Neural cell (in vitro differentiated cells): ENCODE results near the gene SLC28A1. TPM values are rescaled to one million over a fixed set of nuclear protein-coding genes. Genes with fewer than 3 reads are reported as not detected.

Experiments
- H2AFZ ChIP-seq: fragments of 200-600, 300-800 bp; sonication (generic), shearing (Covaris generic); 2 replicates; pipeline ENCODE4 v1.6.0; 2014; ENCODE audit warnings: low read depth, mild to moderate bottlenecking, antibody characterized with exemption, low read length, moderate library complexity
- H3F3A ChIP-seq: fragments of 200-600 bp; shearing (Covaris generic); 2 replicates; pipeline ENCODE4 v1.6.1; 2016; ENCODE audit warnings: mild to moderate bottlenecking, moderate library complexity, mixed read lengths, antibody characterized with exemption, low read length; ENCODE audit not compliant: insufficient read depth, poor library complexity, severe bottlenecking
- H3K27ac ChIP-seq: fragments of 200-600, 300-800 bp; sonication (generic), shearing (Covaris generic); 2 replicates; pipeline ENCODE4 v1.5.1; 2014; ENCODE audit warnings: mild to moderate bottlenecking, low read length, moderate library complexity
- H3K27me3 ChIP-seq: fragments of 300-800, 200-600 bp; sonication (generic), shearing (Covaris generic); 2 replicates; pipeline ENCODE4 v1.6.0; 2014; ENCODE audit warnings: mild to moderate bottlenecking, low read depth, low read length, moderate library complexity; ENCODE audit not compliant: insufficient read depth
- H3K36me3 ChIP-seq: fragments of 300-800, 200-600 bp; sonication (generic), shearing (Covaris generic); 2 replicates; pipeline ENCODE4 v1.5.1; 2014; ENCODE audit warnings: mild to moderate bottlenecking, antibody characterized with exemption, low read length, moderate library complexity; ENCODE audit not compliant: insufficient read depth
- H3K4me2 ChIP-seq: fragments of 300-800, 200-600 bp; sonication (generic), shearing (Covaris generic); 2 replicates; pipeline ENCODE4 v1.6.0; 2014; ENCODE audit warnings: mild to moderate bottlenecking, low read length
- H3K4me3 ChIP-seq: fragments of 300-800, 200-600 bp; sonication (generic), shearing (Covaris generic); 2 replicates; pipeline ENCODE4 v1.5.1; 2014; ENCODE audit warnings: mild to moderate bottlenecking, low read length, moderate library complexity
- H3K79me2 ChIP-seq: fragments of 200-600 bp; shearing (Covaris generic); replicated peaks from 2 replicates; pipeline ENCODE4 v1.6.0; 2014; ENCODE audit warnings: mild to moderate bottlenecking, low read length, moderate library complexity; ENCODE audit not compliant: insufficient read depth
- H3K9ac ChIP-seq: fragments of 300-800, 200-600 bp; sonication (generic), shearing (Covaris generic); 2 replicates; pipeline ENCODE4 v1.6.1; 2016; ENCODE audit warnings: mild to moderate bottlenecking, low read length, mixed read lengths
- H3K9me2 ChIP-seq: fragments of 200-600 bp; shearing (Covaris generic); 2 replicates; pipeline ENCODE4 v1.6.1; 2016; ENCODE audit warnings: mild to moderate bottlenecking, low read length, mixed read lengths; ENCODE audit not compliant: insufficient read depth
- H3K9me3 ChIP-seq: fragments of 200-600, 300-800 bp; sonication (generic), shearing (Covaris generic); 2 replicates; pipeline ENCODE4 v1.6.1; 2016; ENCODE audit warnings: mild to moderate bottlenecking, mixed run types, low read length, moderate library complexity, mixed read lengths
- H4K20me1 ChIP-seq: fragments of 200-600 bp; shearing (Covaris generic); 2 replicates; pipeline ENCODE4 v1.6.1; 2016; ENCODE audit warnings: mild to moderate bottlenecking, mixed run types; ENCODE audit not compliant: insufficient read depth
- CTCF ChIP-seq: fragments of 450-650 bp; IDR thresholded peaks from 2 replicates; pipeline ENCODE4 v1.5.1; 2014; ENCODE audit warnings: antibody characterized with exemption, mild to moderate bottlenecking, moderate library complexity; ENCODE audit not compliant: poor library complexity, severe bottlenecking
- EP300 ChIP-seq: fragments of 450-650 bp; conservative IDR thresholded peaks from 2 replicates; pipeline ENCODE4 v1.6.1; 2014; ENCODE audit warnings: antibody characterized with exemption, mild to moderate bottlenecking, moderate library complexity; ENCODE audit not compliant: poor library complexity, severe bottlenecking
- EZH2 ChIP-seq: fragments of 200-600, 300-800 bp; shearing (Covaris generic), sonication (generic); IDR thresholded peaks from 2 replicates; pipeline ENCODE4 v1.6.1; 2014; ENCODE audit warnings: antibody characterized with exemption, low read length, borderline replicate concordance, mild to moderate bottlenecking; ENCODE audit not compliant: insufficient read depth, poor library complexity, severe bottlenecking
- POLR2AphosphoS5 ChIP-seq: IDR thresholded peaks from 2 replicates; pipeline ENCODE4 v1.6.1; 2012
- RAD21 ChIP-seq: fragments of 450-650 bp; conservative IDR thresholded peaks from 2 replicates; pipeline ENCODE4 v1.6.1; 2014; ENCODE audit warnings: antibody characterized with exemption, mild to moderate bottlenecking, moderate library complexity
- REST ChIP-seq: IDR thresholded peaks from 2 replicates; pipeline ENCODE4 v1.6.1; 2012; ENCODE audit warnings: borderline replicate concordance
- SMC3 ChIP-seq: fragments of 450-650 bp; conservative IDR thresholded peaks from 2 replicates; pipeline ENCODE4 v1.6.1; 2014; ENCODE audit warnings: antibody characterized with exemption, mild to moderate bottlenecking, moderate library complexity; ENCODE audit not compliant: poor library complexity
- TAF1 ChIP-seq: IDR thresholded peaks from 2 replicates; pipeline ENCODE4 v1.6.1; 2012; ENCODE audit warnings: low read depth
- polyA plus RNA-seq: library from polyadenylated mRNA; depleted of rRNA; stranded (reverse); fragments of >200 nt; gene quantifications from 2 replicates; pipeline ENCODE4 v1.2.3, GENCODE V29; 2014

Gene SLC28A1
- polyA plus RNA-seq, 1 donor from 2014 or later = not detected

DNA sequence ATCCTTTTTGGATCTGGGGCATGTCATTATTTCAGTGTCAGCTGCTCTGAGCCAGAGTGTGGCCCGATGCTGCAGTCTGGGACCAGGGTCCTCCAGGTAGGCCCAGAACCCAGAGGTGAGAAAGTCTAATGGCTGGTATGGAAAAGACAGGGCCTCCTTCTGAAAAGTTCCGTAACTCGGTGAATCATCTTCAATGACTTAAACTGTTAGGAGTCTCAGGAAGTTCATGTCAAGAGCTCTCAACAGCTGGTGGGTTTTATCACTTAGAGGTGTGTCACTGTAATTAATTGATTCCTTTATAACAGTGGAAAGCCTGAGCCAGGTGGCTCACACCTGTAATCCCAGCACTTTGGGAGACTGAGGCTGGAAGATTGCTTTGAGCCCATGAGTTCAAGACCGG lies 68.7 kb downstream of the SLC28A1 start:
- Histone ChIP-seq H3K9ac (no peak overlapping the region), H3K9me3 (no peaks in the 10 kb centered on the region), H3K79me2 (no peaks in the 10 kb centered on the region), H3K27me3 (no peaks in the 10 kb centered on the region), H3K4me3 (no peak overlapping the region), H3K9me2 (no peaks in the 10 kb centered on the region), H2AFZ (no peak overlapping the region), H3K4me2 (no peak overlapping the region), H4K20me1 (no peaks in the 10 kb centered on the region), H3K27ac (no peak overlapping the region), H3F3A (no peaks in the 10 kb centered on the region), H3K36me3 (no peaks in the 10 kb centered on the region)
- TF ChIP-seq EZH2 = no peak
- no peak for TF ChIP-seq SMC3
- TF ChIP-seq POLR2AphosphoS5 = no peak

- Histone ChIP-seq H3K79me2 (no peaks in the 10 kb centered on the region), H3K4me2 (no peak overlapping the region), H3K27ac (no peak overlapping the region), H3K9me2 (no peaks in the 10 kb centered on the region), H3K9me3 (no peaks in the 10 kb centered on the region), H3K4me3 (no peak overlapping the region), H3K9ac (no peak overlapping the region), H4K20me1 (no peaks in the 10 kb centered on the region), H3F3A (no peaks in the 10 kb centered on the region), H3K36me3 (no peaks in the 10 kb centered on the region), H2AFZ (no peak overlapping the region), H3K27me3 (no peaks in the 10 kb centered on the region)
- no peak for TF ChIP-seq REST
- no peak for TF ChIP-seq CTCF
- TF ChIP-seq EZH2 = no peak
- no peak for TF ChIP-seq EP300
- no peak for TF ChIP-seq TAF1
- TF ChIP-seq SMC3 = no peak
- no peak for TF ChIP-seq POLR2AphosphoS5
- TF ChIP-seq RAD21 = no peak
Measured at GRCh38 chr15:84953726-84954125, 69.3 kb downstream of the SLC28A1 start.
